Calu3 (cell line): ENCODE data around the gene MTMR12. TPM values are rescaled to one million over a fixed set of nuclear protein-coding genes. Genes with fewer than 3 reads are reported as not detected.

Experiments used
- BruUV-seq: library from RNA; stranded (reverse); fragments of 400-500 nt; replicated peaks from 2 replicates; lab custom pipeline; 2021; lab: Mats Ljungman, UMichigan
- CTCF ChIA-PET: fragments of 300-600 bp; sonication (Branson Sonifier 250); formaldehyde crosslinking; loops from one replicate; lab custom pipeline; 2022; ENCODE audit warnings: antibody characterized with exemption; lab: Charles Lee
- DNase-seq: peaks from one replicate; pipeline ENCODE4 v3.0.0; 2022
- H3K27ac Mint-ChIP-seq: one replicate; pipeline ENCODE4 v1.8.0; 2022; ENCODE audit warnings: mixed read lengths; ENCODE audit not compliant: unreplicated experiment
- H3K27me3 Mint-ChIP-seq: one replicate; pipeline ENCODE4 v1.8.0; 2022; ENCODE audit warnings: mixed read lengths; ENCODE audit not compliant: unreplicated experiment
- H3K36me3 Mint-ChIP-seq: one replicate; pipeline ENCODE4 v1.8.0; 2022; ENCODE audit warnings: mild to moderate bottlenecking, moderate library complexity, mixed read lengths; ENCODE audit not compliant: insufficient read depth, unreplicated experiment
- H3K4me1 Mint-ChIP-seq: one replicate; pipeline ENCODE4 v1.8.0; 2022; ENCODE audit warnings: mild to moderate bottlenecking, low read depth, mixed read lengths; ENCODE audit not compliant: unreplicated experiment
- H3K4me3 Mint-ChIP-seq: one replicate; pipeline ENCODE4 v1.8.0; 2022; ENCODE audit warnings: mild to moderate bottlenecking, low read depth, moderate library complexity, mixed read lengths; ENCODE audit not compliant: unreplicated experiment
- H3K9me3 Mint-ChIP-seq: one replicate; pipeline ENCODE4 v1.8.0; 2022; ENCODE audit warnings: low read depth, mixed read lengths; ENCODE audit not compliant: unreplicated experiment
- intact Hi-C: fragments of 100-400 bp; cut with micrococcal nuclease; formaldehyde crosslinking; loops from one replicate; pipeline ENCODE4 v1.10.0; 2022; ENCODE audit not compliant: unreplicated experiment
- total RNA-seq: library from RNA; stranded (reverse); gene quantifications from 2 replicates; pipeline ENCODE4 v1.2.3, GENCODE V29; 2022
- TF ChIP-seq, protein P1 (sequence below): fragments of 200-600 bp; IDR thresholded peaks from one replicate; pipeline ENCODE4 v1.8.0; 2022; ENCODE audit warnings: antibody characterized with exemption; ENCODE audit not compliant: unreplicated experiment

The MTMR12 gene
- total RNA-seq, 1 experiment from 2014 or later = 42.7 TPM

DNA sequence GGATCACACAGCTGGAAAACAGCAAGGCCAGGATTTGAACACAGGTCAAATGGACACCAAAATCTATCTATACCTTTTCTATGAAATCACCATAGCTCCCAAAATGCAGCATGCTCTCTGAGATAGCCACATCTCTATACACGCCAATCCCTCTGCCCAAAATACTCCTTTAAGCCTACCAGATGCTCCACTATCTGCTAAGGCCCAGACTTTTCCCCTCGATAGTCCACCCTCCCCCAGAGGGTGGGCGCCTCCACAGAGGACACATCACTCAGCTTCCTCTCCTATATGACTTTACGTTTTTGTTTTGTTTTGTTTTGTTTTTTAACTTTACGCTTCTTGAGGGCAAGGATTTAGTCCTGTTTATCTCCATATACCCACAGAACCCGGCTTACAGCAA, 46.8 kb downstream of the MTMR12 start:
- H3K9me3 Mint-ChIP-seq = no peaks in the 10 kb centered on the region
- no TSS peak for BruUV-seq
- CTCF ChIA-PET = interaction anchor here (0.6 kb wide), 1 partner anchor 18 kb away, joined by 6 read pairs; no protein-coding TSS in a partner anchor
- no peak for DNase-seq
- TF ChIP-seq, protein P1, sequence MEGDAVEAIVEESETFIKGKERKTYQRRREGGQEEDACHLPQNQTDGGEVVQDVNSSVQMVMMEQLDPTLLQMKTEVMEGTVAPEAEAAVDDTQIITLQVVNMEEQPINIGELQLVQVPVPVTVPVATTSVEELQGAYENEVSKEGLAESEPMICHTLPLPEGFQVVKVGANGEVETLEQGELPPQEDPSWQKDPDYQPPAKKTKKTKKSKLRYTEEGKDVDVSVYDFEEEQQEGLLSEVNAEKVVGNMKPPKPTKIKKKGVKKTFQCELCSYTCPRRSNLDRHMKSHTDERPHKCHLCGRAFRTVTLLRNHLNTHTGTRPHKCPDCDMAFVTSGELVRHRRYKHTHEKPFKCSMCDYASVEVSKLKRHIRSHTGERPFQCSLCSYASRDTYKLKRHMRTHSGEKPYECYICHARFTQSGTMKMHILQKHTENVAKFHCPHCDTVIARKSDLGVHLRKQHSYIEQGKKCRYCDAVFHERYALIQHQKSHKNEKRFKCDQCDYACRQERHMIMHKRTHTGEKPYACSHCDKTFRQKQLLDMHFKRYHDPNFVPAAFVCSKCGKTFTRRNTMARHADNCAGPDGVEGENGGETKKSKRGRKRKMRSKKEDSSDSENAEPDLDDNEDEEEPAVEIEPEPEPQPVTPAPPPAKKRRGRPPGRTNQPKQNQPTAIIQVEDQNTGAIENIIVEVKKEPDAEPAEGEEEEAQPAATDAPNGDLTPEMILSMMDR = no peak
- no peaks in the 10 kb centered on the region for H3K27me3 Mint-ChIP-seq
- H3K27ac Mint-ChIP-seq = no peak overlapping the region
- peaks cover 8% of the 10 kb centered on the region for H3K4me1 Mint-ChIP-seq
- peaks cover 45% of the 10 kb centered on the region for H3K36me3 Mint-ChIP-seq
- H3K4me3 Mint-ChIP-seq = no peak overlapping the region
- intact Hi-C loops = no loop called here

DNA sequence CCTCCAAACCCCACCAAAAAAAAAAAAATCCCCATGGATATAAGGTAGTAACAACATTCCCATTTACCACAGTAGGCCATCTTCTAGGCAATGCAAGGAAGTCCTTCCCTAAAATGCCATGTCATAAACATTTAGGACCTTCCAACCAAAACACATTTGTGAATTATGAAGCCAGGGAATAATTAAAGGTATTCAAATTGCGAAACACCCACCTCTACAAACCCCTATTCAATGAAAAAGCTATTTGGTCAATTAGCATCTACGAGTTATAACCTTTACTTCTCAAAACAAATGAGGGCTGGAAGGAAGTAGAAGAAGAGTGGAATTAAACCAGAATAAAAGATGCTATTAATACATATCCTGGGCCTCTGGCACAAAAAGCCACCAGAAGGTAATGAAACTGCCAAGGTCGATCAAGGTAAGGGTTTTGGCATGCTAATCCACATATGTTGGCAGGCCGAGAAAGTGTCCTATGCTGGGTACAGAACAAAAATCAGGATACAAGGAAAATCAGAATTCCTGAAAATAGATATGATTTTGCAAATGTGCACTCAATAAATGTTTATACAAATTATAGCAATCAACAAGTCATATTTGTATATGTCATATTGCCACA, 47.7 kb downstream of the MTMR12 start:
- H3K4me1 Mint-ChIP-seq = peaks cover 9% of the 10 kb centered on the region
- H3K9me3 Mint-ChIP-seq = no peaks in the 10 kb centered on the region
- no peak overlapping the region for H3K4me3 Mint-ChIP-seq
- intact Hi-C loops = no loop called here
- no TSS peak for BruUV-seq
- H3K27ac Mint-ChIP-seq = no peak overlapping the region
- CTCF ChIA-PET = interaction anchor here (0.7 kb wide), 1 partner anchor 500 kb away, joined by 3 read pairs; no protein-coding TSS in a partner anchor
- TF ChIP-seq, protein P1 = no peak
- peaks cover 39% of the 10 kb centered on the region for H3K36me3 Mint-ChIP-seq
- DNase-seq = no peak
- no peaks in the 10 kb centered on the region for H3K27me3 Mint-ChIP-seq

DNA sequence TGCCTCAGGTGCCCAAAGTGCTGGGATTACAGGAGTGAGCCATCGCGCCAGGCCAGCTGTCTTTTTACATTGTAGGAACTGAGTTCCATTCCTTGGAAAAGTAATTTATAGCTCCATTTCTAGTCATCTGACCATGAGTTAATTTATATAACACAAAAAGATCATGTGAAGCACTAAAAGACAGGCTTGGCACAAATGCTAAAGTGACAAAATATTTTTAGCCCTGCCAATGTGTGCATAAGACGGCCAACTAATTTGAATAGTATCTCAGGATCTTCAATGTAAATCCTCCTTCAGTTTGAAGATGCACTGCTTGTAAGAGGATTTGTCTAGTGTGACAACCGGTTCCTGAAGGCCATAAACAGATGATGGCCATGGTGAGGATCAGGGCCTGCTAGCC, 49.1 kb downstream of the MTMR12 start:
- Mint-ChIP-seq H3K36me3 (peaks cover 45% of the 10 kb centered on the region), H3K27me3 (no peaks in the 10 kb centered on the region), H3K4me1 (peaks cover 9% of the 10 kb centered on the region), H3K27ac (no peak overlapping the region), H3K9me3 (no peaks in the 10 kb centered on the region), H3K4me3 (no peak overlapping the region)
- DNase-seq = no peak
- CTCF ChIA-PET = no interaction called here
- TF ChIP-seq, protein P1 = no peak
- BruUV-seq = no TSS peak
- intact Hi-C loops = no loop called here

DNA sequence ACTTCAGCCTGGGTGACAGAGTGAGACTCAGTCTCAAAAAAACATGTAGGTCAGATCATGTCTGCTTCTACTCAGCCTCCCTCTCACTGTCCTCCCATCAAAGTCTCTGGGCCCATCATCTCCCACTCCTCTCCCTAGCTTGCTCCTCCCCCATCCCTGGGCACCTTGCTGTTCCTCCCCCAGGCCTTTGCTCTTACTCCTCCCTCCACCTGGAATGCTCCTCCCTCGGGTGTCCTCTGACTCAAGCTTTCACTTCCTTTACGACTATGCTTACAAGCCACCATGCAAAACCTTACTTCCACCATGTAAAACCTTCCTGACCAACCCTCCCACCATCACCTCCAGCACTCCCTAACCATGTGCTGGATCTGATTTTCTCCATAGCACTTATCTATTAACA, 51.5 kb downstream of the MTMR12 start:
- no peak for DNase-seq
- intact Hi-C loops = no loop called here
- no peak overlapping the region for H3K4me3 Mint-ChIP-seq
- no TSS peak for BruUV-seq
- no peaks in the 10 kb centered on the region for H3K9me3 Mint-ChIP-seq
- peak overlapping the region; percentile 7 for H3K27ac Mint-ChIP-seq
- TF ChIP-seq, protein P1 = no peak
- peaks cover 43% of the 10 kb centered on the region for H3K36me3 Mint-ChIP-seq
- CTCF ChIA-PET = no interaction called here
- peaks cover 9% of the 10 kb centered on the region for H3K4me1 Mint-ChIP-seq
- H3K27me3 Mint-ChIP-seq = no peaks in the 10 kb centered on the region
